ENCODE results near the gene MRPL37.

DNA sequence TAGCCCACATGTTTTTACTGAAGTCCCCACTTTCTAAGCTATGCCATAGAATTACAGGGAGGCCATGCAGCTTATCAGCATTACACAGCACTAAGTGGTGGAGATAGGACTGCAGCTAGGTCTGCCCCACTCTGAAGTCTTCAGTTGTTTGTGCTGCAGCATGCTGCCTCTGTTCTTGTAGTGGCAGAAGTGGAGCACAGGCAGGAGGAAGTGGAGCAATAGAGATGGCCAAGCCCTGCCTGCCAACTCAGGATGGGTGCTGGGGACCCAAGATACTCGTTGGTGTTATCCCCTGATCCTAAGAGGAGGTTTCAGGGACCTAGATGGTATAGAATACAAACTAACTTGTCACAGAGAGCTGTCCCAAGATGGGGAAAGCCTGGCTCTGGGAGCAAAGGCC, 12.9 kb downstream of the MRPL37 start:
- TF ChIP-seq, protein P1, sequence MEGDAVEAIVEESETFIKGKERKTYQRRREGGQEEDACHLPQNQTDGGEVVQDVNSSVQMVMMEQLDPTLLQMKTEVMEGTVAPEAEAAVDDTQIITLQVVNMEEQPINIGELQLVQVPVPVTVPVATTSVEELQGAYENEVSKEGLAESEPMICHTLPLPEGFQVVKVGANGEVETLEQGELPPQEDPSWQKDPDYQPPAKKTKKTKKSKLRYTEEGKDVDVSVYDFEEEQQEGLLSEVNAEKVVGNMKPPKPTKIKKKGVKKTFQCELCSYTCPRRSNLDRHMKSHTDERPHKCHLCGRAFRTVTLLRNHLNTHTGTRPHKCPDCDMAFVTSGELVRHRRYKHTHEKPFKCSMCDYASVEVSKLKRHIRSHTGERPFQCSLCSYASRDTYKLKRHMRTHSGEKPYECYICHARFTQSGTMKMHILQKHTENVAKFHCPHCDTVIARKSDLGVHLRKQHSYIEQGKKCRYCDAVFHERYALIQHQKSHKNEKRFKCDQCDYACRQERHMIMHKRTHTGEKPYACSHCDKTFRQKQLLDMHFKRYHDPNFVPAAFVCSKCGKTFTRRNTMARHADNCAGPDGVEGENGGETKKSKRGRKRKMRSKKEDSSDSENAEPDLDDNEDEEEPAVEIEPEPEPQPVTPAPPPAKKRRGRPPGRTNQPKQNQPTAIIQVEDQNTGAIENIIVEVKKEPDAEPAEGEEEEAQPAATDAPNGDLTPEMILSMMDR (IDR thresholded peaks at IDR 0.05): no peak
- TF ChIP-seq FOSL2 (IDR thresholded peaks at IDR 0.05; ENCODE audit: borderline replicate concordance, low read depth) (no peak), RCOR1 (IDR thresholded peaks at IDR 0.05; ENCODE audit: low read length) (no peak), TAF1 (IDR thresholded peaks at IDR 0.05; ENCODE audit: borderline replicate concordance, low read depth, low read length) (no peak), SMC3 (IDR thresholded peaks at IDR 0.05; ENCODE audit: low read depth, low read length) (no peak)
- TF ChIP-seq, protein P2, sequence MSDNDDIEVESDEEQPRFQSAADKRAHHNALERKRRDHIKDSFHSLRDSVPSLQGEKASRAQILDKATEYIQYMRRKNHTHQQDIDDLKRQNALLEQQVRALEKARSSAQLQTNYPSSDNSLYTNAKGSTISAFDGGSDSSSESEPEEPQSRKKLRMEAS (IDR thresholded peaks at IDR 0.05; ENCODE audit: low read depth): no peak

Measured in SK-N-SH (cell line).